CD4-positive, alpha-beta T cell treated with Interleukin-17A for 4 hours (primary cell): ENCODE results near the gene AOPEP.

Source experiments
- DNase-seq: peaks from one replicate; pipeline ENCODE4 v3.0.0-alpha.2; 2020; ENCODE audit warnings: mixed read lengths

The AOPEP gene

DNA sequence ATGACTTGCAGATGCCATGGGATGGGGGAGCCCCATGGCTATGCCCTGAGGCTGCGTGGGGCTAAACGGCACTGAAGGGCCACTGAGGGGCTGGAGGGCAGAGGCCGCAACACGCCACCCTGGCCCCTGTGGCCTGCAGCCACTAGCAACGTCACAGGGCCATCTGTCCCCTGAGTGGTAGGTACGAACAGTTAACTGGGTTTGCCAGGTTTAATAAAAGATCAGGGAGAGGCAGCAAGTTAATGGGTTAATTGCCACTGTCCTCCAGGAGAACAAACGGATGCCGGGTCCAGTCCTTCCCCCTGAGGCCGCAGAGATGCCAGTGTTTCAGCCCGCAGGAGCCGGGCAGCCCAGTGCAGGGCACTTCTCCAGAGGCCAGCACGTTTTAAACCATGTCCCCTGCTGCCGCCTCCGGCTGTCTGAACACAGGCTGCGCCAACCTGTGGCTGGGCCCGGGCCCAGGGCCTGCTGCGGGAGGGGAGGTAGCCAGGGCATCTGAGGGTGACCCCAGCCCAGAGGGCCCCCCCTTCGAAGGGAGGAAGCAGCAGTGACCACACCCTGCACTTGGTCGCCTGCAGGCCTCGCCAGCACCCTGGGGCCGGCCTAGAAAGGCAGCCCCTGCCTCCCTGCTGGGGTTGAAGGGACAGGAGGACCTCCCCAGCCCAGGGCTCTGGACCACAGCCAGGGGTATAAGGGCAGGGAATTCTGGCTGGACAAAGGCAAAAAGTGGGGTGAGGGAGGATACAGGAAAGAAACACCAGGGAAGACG, 363.7 kb downstream of the AOPEP start:
- DNase-seq: no peak

DNA sequence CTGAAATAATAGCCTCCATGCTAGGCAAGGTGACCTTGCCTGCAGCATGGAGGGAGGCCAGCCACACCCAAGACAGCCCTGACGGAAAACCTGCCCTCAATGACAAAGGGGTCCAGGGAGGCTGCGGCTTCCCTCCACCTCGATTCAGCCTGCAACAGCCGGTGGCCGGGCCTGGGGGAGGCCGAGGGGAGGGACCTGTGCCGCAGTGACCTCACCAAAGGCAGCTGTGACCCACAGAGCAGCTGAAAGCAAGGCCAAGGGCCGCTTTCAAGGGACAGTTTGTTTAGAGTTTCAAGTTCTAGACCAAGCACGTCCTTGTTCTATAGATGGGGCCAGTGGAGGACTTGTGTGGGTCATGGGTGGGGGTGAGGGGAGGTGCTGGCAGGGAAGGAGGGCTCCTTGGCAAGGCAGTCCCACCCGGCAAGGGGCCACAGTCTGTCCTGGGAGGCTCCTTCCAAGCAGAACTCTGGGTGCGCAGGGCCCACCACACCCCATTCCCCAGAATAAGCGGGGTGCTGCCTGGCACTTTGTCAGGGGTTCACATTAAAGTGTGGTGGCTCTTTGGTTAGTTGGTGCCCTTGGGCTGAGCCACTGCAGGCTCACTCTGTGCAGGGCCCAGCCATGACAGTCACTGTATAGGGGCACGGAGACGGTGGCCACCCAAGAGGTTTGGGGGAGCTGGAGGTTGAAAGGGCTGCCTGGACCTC, 364.5 kb downstream of the AOPEP start:
- DNase-seq: no peak

DNA sequence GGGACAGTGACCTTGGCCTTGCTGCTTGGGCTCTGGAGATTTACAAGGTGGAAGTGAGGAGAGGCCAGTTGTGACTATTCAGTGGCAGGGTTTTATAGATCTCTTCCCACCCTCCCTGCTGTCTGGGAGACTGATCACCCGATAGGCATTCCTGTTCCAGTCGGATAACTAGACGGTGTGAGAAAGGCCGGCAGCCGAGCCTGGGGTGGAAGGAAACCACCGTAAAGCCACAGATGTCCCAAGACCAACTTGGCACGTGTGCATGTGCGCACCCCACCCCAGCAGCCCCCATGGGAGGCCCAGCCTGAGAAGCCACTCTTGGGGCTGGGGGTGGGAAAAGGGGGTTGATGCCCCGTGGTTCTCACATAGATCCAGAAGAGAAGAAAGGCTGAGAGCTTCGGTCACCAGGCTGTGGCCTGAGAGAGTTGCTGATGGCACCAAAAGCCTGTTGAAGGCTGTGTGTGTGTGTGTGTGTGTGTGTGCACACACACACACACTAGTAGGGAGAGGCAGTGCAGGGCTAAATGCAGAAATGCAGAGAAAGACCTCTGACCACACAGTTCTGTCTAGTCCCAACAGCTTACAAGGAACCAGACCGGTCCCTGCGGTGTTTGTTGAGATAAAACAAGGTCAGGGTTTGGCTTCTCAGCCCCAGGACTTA, 365.2 kb downstream of the AOPEP start:
- DNase-seq: no peak

DNA sequence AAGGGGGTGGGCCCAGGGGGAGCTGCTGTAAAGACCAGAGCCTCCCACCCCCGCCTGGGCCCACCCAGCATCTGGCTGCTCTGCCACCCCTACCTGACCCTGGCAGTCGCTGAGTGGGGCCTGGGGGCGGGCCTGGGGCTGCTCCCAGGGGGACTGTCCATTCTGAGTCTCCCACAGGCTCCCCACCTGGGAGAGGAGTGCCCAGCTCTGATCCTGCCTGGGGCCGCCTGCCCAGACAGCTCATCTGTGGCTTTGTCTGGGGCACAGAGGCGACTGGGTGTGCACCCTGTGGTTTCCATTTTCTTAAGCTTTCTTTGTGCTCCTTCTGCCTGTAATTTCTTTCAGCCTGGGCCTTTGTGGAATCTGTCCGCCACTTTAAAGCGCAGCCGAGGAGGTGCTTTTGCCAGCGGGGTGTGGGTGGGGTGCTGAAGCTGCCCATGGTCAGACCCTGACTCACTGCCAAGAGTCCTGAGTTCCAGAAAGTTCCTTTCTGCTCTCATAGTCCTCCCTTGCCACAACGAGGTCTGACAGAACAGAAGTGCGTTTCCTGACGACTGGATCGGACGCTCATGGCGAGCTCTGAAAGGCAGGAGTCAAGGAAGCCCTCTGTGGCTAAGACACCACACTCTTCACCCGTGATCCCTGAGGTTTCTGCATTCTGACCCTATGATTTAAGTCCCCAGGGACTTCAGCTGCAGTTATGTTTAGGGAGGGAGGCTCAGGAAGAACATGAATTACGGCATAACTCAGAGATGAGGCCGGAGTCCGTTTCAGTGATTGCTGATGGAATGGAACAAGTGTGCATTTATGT, 366.0 kb downstream of the AOPEP start:
- DNase-seq: no peak

DNA sequence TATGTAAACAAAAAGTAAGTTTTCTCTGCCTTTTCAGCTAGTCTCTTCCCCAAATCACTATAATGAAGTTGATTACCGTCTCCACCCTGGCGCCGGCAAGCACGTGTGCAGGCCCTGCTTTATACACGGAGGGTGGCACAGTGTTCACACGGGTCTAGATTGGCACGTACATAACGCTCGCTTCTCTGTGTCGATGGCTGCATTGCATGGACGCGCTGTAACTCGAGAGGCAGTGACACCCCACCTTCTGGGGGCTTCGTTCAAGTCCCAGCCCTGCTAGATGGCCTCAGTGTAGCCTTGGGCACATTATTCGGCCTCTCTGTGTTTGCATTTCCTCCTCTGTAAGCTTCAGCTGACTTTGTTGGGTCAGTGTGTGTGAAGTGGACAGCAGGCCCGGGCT, 367.1 kb downstream of the AOPEP start:
- no peak for DNase-seq

DNA sequence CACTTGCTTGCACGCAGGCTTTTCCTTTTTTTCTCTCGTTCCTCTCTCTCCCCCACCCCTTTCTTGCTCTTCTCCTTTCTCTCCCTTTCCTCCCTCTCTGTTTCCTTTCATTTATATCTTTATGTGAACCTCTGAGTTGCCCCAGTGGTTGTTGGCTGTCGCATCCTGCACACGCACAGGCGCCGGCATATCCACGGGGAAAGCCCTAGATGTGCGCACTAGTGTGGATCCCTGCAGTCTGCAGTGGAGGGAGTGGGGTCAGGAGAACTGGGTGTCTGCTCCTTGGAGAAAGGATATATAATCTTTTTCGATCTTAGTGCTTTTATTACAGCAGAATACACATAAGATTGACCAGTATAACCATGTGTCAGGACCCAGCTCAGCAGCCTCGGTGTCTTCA, 367.5 kb downstream of the AOPEP start:
- no peak for DNase-seq

DNA sequence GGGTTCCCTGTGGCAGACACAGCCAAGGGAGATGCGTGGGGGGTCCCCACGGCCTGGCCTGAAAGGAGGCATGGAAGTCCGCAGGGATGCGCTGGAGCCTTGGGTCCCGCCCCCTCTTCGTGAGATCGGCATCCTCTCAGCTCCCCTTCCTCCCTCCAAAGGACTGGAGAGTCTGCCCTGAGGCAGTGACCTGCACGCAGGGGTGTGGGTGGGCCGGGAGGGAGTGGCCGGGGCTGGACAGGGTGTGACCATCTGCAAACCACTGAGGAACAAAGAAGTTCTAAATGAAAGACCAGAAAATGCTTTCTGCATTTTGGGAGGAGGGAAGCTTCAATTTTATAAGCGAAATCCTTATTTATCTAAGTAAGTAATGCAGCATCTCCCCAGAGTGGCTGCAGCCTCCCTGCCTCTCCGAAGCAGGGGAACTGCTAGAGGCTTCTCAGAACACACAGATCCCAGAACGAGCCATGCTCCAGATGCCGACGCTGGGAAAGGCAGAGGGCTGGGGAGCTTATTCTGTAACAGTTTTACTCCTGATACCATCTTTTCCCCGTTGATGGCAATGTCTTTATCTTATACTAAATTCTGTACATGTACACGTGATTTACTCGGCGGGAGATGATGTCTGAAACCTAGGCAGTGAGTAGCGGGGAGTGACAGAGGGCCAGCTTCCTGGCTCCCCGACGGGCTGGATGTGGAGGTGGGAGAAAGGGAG, 369.3 kb downstream of the AOPEP start:
- no peak for DNase-seq

DNA sequence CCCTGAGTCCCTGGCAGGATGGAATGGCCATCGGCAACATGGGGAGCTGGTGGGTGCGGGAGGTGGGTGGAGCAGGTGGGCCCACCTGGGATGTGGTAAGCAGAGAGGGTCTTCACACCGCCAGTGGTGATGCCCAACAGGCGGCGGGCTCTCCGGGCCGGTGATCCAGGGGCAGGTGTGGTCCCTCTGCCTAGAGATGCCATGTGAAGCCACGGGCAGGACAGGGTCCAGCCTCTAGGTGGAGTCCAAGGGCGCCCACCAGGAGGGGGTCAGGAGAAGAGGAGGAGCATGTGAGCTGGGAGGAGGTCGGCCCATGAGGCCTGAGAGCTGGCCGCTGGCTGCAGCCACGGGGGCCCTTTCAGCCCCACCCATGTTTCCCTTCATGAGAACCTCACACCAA, 369.9 kb downstream of the AOPEP start:
- DNase-seq: no peak

DNA sequence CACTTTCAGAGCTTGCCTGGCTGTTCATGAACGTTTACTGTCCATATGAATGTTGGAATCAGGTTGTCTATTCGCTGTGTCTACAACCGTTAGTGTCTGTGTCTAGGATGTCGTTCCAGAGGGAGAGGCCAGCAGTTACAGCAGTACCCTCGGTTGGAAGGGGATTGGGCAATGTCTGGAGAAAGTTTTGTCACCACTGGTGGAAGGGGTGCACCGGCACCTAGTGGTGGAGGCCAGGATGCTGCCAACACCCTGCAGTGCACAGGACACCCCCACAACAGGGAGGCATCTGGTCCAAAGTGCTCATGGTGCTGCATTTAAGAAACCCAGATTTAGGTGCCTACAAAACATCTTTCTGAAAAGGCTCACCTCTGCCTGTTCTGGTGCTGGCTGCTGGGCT, 370.3 kb downstream of the AOPEP start:
- no peak for DNase-seq

DNA sequence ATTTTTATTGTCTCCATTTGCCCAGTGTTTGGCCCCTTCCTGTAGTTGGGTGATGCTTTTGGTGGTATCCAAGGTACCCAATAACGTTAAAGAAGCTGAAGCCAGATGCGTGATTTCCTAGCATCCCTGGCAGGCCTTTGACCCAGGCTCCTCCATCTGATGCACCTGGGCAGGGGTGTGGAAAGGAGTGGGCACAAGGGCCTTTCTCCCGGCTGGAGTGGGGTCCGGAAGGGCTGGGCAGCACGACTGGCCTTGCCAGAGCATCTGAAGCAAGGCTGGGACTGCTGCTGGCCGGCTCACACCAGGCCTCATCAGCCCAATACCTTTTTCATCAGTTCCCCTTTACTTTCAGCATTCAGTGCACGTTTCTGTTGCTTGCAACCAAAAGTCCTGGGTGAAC, 370.8 kb downstream of the AOPEP start:
- DNase-seq: no peak

DNA sequence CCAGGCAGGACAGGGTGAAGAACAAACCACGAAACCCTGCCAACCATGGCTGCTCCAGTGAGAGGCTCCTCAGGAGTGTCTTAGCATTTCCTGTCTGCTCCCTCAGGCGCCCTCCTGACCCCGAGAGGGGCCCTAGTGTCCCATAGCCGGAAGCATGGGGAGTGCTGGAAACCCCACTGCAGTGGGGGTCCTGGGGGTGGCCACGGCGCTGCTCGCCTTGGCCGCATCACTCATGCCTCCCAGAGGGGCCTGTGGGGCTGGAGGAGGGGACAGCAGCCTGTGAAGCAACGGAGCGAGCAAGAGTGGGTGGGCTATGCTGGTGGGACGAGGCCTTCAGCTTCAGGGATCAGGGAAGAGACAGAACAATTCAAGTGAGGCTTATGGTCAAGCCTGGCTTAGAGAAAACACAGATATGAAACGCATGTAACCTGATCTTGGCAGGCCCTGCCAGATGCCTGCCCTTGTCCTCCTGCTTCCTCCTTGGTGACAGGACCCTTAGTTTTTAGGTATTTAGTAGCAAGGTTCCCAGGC, 372.0 kb downstream of the AOPEP start:
- no peak for DNase-seq

DNA sequence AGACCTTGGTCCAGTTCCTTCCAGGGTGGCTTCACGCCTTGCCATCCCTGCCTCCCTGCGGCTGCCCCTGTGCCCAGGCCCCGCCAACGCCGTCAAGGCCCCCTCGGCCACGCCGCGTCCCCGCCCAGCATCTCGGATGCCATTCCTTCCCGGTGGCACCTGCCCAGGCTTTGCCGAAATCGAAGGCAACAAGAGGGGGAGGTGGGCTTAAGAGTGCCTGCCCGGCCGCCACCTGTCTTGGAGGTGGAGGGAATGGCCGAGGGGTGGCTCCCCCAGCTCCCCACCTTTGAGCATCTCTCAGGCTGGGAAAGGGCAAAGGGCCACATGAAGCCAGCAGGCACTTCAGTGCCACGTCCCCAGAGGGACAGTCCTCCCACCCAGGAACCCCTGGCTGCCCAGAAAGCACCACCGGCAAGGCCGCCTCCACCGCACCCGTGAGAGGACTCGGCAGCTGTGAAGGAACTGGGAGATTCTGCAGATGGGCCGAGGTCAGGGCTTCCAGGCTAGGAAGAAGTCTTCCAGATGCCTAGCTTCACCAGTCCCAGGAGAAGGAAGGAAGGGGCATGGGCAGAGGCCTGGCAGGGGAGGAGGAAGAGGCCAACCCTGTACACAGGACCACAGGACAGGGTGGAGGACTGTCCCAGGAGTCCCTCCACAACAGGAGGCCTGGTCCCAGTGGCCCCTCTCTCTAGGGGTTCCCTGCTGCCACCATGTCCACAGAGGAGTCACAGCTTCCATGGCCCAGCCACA, 373.0 kb downstream of the AOPEP start:
- no peak for DNase-seq

DNA sequence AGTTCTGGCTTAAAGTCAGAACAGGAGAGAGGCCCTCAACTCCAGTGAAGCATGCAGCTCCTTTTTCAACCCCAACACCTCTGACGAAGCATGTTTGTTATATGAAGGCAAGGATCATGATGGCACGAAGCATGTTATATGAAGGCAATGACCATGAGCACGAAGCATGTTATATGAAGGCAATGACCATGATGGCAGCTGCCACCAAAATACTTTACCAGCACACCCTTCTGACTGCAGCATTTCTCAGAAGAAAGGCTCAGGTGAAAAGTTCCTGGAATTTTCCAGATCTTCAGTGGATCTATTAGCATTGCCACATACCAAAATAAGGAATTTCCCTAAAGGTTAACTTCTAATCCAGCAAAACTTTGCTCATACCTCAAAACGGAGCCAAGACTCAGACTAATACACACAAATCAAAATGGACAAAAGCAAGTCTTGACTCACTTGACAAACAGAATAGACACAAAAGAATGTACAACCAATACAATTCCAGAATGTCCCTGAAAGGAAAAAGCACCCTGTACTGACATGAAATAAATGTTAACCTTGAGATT, 373.6 kb downstream of the AOPEP start:
- no peak for DNase-seq

DNA sequence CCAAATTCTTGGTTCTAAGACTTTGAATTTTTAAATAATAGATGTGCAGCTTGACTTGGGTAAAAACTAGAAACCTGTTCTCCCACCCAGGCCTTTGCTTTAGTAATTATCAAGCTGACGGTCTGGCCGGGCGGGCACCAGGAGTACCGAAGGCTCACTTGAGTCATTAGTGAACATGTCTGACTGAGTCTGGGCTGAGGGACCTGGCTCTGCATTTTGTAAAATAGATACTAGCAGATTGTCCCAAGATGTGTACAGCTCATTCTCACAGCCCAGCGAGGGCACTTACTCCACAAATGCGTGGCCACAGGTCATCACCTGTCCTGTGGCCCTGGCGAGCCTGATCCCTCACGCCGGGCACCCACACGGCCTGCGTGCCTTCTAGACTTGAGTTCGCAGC, 374.8 kb downstream of the AOPEP start:
- no peak for DNase-seq

DNA sequence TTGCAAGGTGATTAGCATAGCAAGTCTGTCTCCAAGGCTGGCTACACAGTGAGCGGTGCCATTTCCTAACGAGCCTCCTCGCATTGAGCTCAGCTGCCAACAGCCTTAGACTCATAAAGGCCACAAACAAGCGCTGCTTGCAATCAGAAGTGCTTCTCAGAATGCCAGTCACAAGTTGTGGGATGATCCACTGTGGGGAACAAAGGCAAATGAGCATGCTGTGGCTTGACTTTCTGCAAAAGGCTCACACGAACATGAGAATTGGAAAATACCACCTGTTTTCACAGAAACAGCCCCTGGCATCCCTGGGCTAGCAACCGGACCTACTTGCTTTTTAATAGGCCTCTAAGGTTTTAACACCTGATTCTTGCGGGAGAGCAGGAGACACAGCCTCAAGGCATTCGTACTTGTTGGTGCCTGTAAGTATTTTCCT, 375.5 kb downstream of the AOPEP start:
- no peak for DNase-seq

DNA sequence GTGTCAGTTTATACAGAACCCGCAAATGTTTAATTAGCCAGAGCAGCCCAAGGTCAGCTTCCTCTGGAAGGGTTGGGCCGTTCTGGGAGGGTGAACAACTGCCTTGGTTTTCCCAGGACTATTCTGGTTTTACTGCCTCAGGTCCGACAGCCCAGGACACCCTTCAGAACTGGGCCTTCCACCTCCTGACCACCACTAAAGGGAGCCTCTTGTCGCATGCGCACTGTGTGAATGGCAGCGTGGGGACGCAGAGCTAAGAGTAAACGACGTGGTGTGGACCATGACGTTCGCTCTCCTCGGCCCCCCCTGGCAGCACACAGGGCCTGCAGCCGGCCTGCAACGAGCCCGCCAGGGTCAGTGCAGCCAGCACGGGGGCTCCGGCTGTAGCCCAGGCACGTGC, 376.1 kb downstream of the AOPEP start:
- no peak for DNase-seq

DNA sequence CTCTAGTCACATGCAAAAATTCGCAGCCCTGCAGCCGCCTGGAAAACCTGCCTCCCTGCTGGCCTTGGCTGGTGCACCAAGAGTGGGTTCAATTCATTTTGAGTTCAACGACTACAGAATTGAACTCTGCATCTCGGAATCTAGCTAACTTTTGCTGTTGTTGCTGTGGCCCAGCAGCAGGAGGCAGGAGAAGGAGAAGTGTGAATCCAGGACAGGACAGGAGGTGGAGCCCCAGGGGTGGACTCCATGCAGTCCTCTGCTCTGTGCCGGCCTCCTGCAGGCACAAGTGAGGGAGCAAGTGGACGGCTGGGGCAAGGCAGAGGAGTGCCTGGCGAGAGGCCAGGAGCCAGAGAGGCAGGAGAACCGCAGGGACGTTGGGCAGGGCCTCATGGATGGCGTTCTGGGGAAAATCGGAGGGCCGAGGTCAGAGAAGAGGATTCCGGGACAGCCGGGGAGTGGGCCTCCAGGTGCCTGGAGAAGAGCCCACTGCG, 376.8 kb downstream of the AOPEP start:
- DNase-seq: no peak

DNA sequence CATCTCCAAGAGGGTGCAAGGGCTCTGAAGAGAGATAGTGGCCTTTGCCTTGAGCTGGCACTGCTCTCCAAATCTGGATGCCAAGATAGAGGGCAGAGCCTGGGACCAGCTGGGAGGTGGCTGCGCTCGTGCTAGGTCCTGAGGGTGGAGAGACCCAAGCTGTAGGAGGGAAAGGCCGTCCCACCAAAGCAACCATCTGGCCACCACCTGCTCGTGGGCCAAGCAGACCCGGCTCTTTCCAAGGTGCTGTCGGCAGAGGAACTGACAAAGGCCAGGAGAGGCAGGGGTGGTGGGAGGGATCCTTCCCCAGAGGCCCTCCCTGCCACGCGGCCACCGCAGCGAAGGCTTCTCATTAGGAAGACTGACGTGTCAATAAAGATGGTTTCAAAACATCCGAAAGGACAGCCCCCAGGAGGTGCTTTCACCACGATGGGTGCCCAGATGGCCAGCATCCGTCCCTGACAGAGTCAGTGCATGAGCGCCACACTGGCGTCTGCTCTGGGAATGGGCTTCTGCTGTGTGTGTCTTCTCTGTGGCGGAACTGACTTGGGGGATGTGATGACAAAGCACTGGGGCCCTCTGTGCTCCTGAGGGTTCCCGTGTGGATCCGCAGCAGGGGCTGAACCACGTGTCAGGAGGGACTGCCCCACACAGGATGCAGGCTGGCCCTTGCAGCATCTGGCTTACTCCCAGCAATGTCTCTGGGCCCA, 377.5 kb downstream of the AOPEP start:
- DNase-seq: no peak

DNA sequence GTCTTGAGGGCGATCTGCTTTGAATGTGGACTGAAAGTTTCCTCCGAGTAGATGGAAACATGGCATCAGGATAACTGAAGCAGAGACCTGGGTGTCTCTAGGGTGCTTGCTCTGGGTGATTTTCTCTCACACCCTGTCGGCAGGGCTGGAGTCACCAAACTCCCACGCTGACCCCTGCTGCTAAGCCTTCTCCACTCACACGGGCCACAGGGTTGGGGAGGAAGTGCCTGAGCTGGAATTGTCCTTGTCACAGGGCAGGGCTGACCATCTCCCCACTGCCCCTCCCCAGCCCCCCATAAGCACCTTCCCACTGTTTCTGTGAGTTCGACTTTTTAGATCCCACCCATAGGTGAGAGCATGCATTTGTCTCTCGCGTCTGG, 378.1 kb downstream of the AOPEP start:
- DNase-seq: no peak

DNA sequence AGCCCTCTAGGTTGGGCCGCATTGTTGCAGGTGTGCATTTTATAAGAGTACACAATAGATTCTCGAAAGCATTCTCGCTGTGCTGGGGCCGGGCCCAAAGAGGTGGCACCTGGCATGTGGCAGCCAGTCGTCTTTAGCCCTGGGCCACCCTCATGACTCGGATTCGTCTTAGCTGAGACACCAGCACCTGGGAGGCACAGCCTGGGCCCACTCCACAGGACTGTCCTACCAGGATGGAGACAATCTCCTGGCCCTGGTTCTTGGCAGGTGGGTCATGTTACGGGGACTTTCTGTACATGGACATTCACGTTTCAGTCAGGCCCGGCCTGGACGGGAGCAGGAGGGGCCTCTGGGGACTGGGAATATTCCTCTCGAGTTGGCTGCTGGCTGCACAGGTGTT, 378.5 kb downstream of the AOPEP start:
- no peak for DNase-seq
